ENCODE results near the gene BAAT. TPM values are rescaled to one million over a fixed set of nuclear protein-coding genes. Genes with fewer than 3 reads are reported as not detected.

BAAT gene
- total RNA-seq, 1 experiment from 2014 or later, result 0.17 TPM

GRCh38 chr9:101376111-101376848 lies 8.5 kb downstream of the BAAT start:
- no peak for DNase-seq (ENCODE audit: low spot score)
- POLR2A ChIA-PET, result no interaction called here
- H3K4me3 Mint-ChIP-seq, result no peak overlapping the region
- no peak for ATAC-seq
- TF ChIP-seq GRHL2 (CRISPR knock-in tag; IDR thresholded peaks at IDR 0.05; ENCODE audit: insufficient replicate concordance, severe bottlenecking) (no peak), CREM (CRISPR knock-in tag; IDR thresholded peaks at IDR 0.05) (no peak), AFF4 (CRISPR knock-in tag; IDR thresholded peaks at IDR 0.05; ENCODE audit: borderline replicate concordance) (no peak), MYBL2 (CRISPR knock-in tag; IDR thresholded peaks at IDR 0.05) (no peak), FOXK1 (CRISPR knock-in tag; IDR thresholded peaks at IDR 0.05) (no peak), SMAD3 (CRISPR knock-in tag; IDR thresholded peaks at IDR 0.05; ENCODE audit: borderline replicate concordance) (no peak), SP1 (CRISPR knock-in tag; conservative IDR thresholded peaks at IDR 0.05) (no peak), USF2 (CRISPR knock-in tag; IDR thresholded peaks at IDR 0.05) (no peak), MXD4 (CRISPR knock-in tag; IDR thresholded peaks at IDR 0.05; ENCODE audit: borderline replicate concordance) (no peak), ATF1 (CRISPR knock-in tag; IDR thresholded peaks at IDR 0.05) (no peak), RELA (CRISPR knock-in tag; IDR thresholded peaks at IDR 0.05; ENCODE audit: borderline replicate concordance) (no peak), HMGXB4 (CRISPR knock-in tag; IDR thresholded peaks at IDR 0.05) (no peak), ZBTB43 (CRISPR knock-in tag; IDR thresholded peaks at IDR 0.05) (no peak), ETV6 (CRISPR knock-in tag; IDR thresholded peaks at IDR 0.05) (no peak), ZBTB21 (CRISPR knock-in tag; IDR thresholded peaks at IDR 0.05; ENCODE audit: borderline replicate concordance) (no peak), FOXJ3 (CRISPR knock-in tag; IDR thresholded peaks at IDR 0.05; ENCODE audit: borderline replicate concordance) (no peak), ZNF423 (CRISPR knock-in tag; IDR thresholded peaks at IDR 0.05) (no peak), CREB1 (CRISPR knock-in tag; IDR thresholded peaks at IDR 0.05) (no peak), ZNF512 (CRISPR knock-in tag; IDR thresholded peaks at IDR 0.05; ENCODE audit: borderline replicate concordance) (no peak)
- H3K9me3 Mint-ChIP-seq, result peaks cover 27% of the 10 kb centered on the region
- H3K36me3 Mint-ChIP-seq, result peaks cover 11% of the 10 kb centered on the region
- CTCF ChIA-PET, result interaction anchor here (1.2 to 1.5 kb wide), 3 partner anchors 12 to 192 kb away, joined by 3 read pairs; no protein-coding TSS in a partner anchor
- H3K27me3 Mint-ChIP-seq (ENCODE audit: low read depth), result no peaks in the 10 kb centered on the region
- H3K27ac Mint-ChIP-seq, result no peak overlapping the region
- peaks cover 19% of the 10 kb centered on the region for H3K4me1 Mint-ChIP-seq

Measured in WTC11 (cell line).